Fibroblast of villous mesenchyme (primary cell): ENCODE results near the gene MRAS. TPM values are rescaled to one million over a fixed set of nuclear protein-coding genes. Genes with fewer than 3 reads are reported as not detected.
"Not testable (repeated sequence)": the region's sequence is repeated elsewhere in the genome, so short reads cannot be mapped to it uniquely, and the experiment has no call there.

Experiments used
- DNase-seq: peaks from one replicate; pipeline ENCODE4 v3.0.0-alpha.2; 2010; ENCODE audit warnings: low read depth
- H3K4me3 ChIP-seq: 2 replicates; pipeline ENCODE4 v1.5.1; 2011; ENCODE audit warnings: low read depth, mild to moderate bottlenecking, low read length
- CTCF ChIP-seq: IDR thresholded peaks from 2 replicates; pipeline ENCODE4 v1.5.1; 2012; ENCODE audit warnings: low read depth, mild to moderate bottlenecking, low read length; ENCODE audit not compliant: insufficient read depth
- total RNA-seq: library from RNA; depleted of rRNA; stranded (reverse); fragments of >200 nt; gene quantifications from 2 replicates; pipeline ENCODE4 v1.2.3, GENCODE V29; 2012

Gene MRAS
- total RNA-seq, 1 donor: 53.5 TPM

- no peak overlapping the region for H3K4me3 ChIP-seq
- no peak for TF ChIP-seq CTCF
- DNase-seq: no peak
Measured at GRCh38 chr3:138408751-138409570, 60.6 kb downstream of the MRAS start.

- no peak for TF ChIP-seq CTCF
- no peak for DNase-seq
Measured at GRCh38 chr3:138412821-138413551, 64.6 kb downstream of the MRAS start.

GRCh38 chr3:138416236-138416635 lies 67.9 kb downstream of the MRAS start:
- DNase-seq: not testable (repeated sequence)
- H3K4me3 ChIP-seq: peak overlapping the region; percentile 4

More at GRCh38 chr3:138412821-138413551, 64.6 kb downstream of the MRAS start:
- H3K4me3 ChIP-seq: no peak overlapping the region

- H3K4me3 ChIP-seq: no peak overlapping the region
- TF ChIP-seq CTCF: peak; percentile 94
- peak; percentile 80 for DNase-seq
Measured at GRCh38 chr3:138417559-138417982, 69.2 kb downstream of the MRAS start.

- DNase-seq: no peak
- no peak for TF ChIP-seq CTCF
Measured at GRCh38 chr3:138418601-138419206, 70.3 kb downstream of the MRAS start.

GRCh38 chr3:138423316-138423715 lies 74.9 kb downstream of the MRAS start:
- TF ChIP-seq CTCF: no peak
- DNase-seq: no peak
- no peak overlapping the region for H3K4me3 ChIP-seq

More at GRCh38 chr3:138418601-138419206, 70.3 kb downstream of the MRAS start:
- no peak overlapping the region for H3K4me3 ChIP-seq

GRCh38 chr3:138424323-138424722 lies 75.9 kb downstream of the MRAS start:
- H3K4me3 ChIP-seq: no peak overlapping the region
- DNase-seq: no peak
- TF ChIP-seq CTCF: no peak
